Measurements from ENCODE around the gene PDE1C.
A peak's percentile ranks its signal among the peaks of the same experiment; 100 is the strongest.

Gene PDE1C

DNA sequence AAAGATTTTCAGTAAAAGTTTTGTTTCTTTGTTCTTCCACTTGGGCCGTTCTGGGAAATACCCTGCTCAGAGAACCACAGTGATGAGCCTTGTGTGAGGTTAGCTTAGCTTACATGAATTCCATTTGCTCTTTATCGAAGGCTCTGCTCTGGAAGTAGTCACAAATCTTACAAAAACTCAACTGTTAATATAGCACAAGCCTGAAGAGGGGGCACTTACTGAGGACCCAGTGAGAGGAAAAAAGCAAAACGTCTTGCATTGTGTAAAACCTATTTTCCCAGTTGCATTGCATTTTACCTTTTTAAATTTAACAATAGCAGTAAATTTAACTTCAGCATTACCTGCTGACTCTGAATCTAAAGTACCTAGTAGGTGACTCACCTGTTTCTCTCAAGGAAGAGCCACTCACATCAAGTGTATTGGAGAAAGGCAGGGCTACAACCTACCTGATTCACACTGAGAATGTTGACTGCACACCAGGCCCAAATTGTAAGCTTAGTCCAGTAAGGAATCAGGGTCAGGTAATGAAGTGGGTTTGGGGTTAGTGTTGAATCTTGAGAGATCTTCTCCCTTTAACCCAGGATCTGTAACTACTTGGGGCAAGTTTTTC, 340.9 kb downstream of the PDE1C start:
- TF ChIP-seq, protein P1, sequence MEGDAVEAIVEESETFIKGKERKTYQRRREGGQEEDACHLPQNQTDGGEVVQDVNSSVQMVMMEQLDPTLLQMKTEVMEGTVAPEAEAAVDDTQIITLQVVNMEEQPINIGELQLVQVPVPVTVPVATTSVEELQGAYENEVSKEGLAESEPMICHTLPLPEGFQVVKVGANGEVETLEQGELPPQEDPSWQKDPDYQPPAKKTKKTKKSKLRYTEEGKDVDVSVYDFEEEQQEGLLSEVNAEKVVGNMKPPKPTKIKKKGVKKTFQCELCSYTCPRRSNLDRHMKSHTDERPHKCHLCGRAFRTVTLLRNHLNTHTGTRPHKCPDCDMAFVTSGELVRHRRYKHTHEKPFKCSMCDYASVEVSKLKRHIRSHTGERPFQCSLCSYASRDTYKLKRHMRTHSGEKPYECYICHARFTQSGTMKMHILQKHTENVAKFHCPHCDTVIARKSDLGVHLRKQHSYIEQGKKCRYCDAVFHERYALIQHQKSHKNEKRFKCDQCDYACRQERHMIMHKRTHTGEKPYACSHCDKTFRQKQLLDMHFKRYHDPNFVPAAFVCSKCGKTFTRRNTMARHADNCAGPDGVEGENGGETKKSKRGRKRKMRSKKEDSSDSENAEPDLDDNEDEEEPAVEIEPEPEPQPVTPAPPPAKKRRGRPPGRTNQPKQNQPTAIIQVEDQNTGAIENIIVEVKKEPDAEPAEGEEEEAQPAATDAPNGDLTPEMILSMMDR (IDR thresholded peaks at IDR 0.05; ENCODE audit: insufficient read depth, low read depth, low read length, missing control alignments) = no peak
- DNase-seq (ENCODE audit: low read depth) = peak; percentile 70
- no peak overlapping the region for H3K4me3 ChIP-seq (ENCODE audit: low read length)

DNA sequence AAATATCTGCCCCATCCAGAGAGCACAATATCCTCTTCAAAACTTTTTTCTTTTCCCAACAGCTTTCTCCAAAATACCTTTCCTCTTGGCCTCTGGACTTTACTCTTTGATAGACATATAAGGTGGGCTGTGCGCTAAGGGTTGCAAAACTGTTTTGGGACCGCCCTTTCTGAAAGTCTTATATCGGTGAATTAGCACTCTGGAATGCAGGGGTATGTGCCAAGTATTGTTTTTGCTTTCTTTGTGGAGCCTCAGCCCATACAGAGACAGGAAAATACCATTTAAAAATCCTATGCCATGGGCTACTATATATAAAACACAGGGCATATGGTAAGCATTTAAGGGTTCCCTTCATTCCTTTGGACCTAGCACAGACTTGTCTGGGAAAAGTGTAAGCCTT, 345.5 kb downstream of the PDE1C start:
- peak; percentile 53 for DNase-seq (ENCODE audit: low read depth)
- H3K4me3 ChIP-seq (ENCODE audit: low read length) = no peak overlapping the region
- TF ChIP-seq, protein P1 (IDR thresholded peaks at IDR 0.05; ENCODE audit: insufficient read depth, low read depth, low read length, missing control alignments) = no peak

DNA sequence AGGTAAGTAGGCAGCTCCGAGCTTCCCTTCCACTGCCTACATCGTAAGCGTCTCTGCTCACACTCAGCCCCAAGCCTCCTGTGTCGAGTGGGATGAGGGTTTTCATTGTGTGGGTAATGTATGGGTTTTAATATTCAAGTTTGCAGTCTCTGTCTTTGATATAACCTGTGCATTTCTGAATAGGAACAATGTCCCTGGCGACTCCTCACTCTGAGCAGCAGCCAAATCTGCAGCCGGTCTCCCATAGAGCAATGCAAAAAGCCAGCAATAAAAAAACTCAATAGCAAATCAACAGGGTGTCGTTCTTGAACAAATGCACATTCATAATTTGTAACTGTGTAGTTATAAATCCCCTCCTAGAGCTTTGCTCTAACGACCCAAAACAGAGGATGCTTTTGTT, 349.8 kb downstream of the PDE1C start:
- H3K4me3 ChIP-seq (ENCODE audit: low read length) = no peak overlapping the region
- DNase-seq (ENCODE audit: low read depth) = no peak
- TF ChIP-seq, protein P1 (IDR thresholded peaks at IDR 0.05; ENCODE audit: insufficient read depth, low read depth, low read length, missing control alignments) = no peak

DNA sequence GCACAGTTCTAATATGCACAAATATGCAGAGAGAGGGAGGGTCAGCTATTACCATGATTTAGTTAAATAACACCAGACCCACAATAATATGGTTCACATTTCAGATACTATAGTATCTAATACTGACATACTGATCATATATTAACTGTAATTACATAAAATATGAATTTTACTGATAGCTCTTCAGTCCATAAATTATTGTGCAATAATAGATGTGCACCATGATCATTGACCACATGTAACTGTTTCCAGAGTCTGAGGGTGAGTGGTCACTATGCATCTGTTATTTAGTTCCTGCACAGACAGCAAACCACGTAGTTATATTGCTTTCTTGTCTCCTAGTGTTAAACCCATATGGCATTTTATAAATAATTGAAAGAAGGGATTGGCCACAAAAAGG, 353.9 kb downstream of the PDE1C start:
- H3K4me3 ChIP-seq (ENCODE audit: low read length) = no peak overlapping the region
- DNase-seq (ENCODE audit: low read depth) = no peak
- TF ChIP-seq, protein P1 (IDR thresholded peaks at IDR 0.05; ENCODE audit: insufficient read depth, low read depth, low read length, missing control alignments) = no peak

DNA sequence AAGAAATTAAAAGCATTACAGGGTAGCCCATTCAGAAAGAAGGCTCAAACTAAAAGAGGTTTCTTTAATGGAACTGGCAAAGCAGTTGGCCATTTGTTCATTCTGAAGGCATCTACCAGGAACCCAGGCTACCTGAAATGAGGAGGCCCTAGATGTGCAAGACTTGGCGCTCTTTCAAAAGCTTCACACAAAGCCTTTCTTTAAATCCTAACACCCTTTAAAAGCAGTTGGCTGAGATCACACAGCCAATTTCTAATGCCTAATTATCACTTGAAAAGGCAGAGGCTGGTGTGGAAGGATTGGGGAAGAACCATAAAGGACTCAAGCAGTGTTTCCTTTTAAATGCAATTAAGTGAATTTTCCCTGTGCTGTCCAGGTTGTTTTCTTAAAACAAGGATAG, 360.0 kb downstream of the PDE1C start:
- DNase-seq (ENCODE audit: low read depth) = no peak
- no peak overlapping the region for H3K4me3 ChIP-seq (ENCODE audit: low read length)
- TF ChIP-seq, protein P1 (IDR thresholded peaks at IDR 0.05; ENCODE audit: insufficient read depth, low read depth, low read length, missing control alignments) = no peak

DNA sequence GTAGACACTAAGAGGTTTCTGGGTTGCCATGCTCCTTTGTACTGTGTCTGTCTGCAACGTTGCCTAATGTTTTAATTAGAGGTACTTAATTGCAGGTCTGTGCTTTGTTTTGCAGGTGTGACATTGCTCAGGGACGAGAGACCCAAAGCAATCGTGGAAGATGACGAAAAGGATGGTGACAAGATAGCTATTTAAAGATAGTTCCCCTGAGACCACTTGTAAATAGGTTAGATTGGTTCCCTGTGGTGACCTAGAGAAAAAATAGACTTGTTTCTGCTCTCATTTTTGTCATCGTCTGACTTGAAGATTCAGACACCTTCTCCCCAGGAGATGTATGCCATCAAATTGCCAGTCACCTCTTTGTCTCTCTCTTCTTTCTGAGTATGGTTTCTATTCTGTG, 363.1 kb downstream of the PDE1C start:
- DNase-seq (ENCODE audit: low read depth) = no peak
- H3K4me3 ChIP-seq (ENCODE audit: low read length) = no peak overlapping the region
- TF ChIP-seq, protein P1 (IDR thresholded peaks at IDR 0.05; ENCODE audit: insufficient read depth, low read depth, low read length, missing control alignments) = no peak

DNA sequence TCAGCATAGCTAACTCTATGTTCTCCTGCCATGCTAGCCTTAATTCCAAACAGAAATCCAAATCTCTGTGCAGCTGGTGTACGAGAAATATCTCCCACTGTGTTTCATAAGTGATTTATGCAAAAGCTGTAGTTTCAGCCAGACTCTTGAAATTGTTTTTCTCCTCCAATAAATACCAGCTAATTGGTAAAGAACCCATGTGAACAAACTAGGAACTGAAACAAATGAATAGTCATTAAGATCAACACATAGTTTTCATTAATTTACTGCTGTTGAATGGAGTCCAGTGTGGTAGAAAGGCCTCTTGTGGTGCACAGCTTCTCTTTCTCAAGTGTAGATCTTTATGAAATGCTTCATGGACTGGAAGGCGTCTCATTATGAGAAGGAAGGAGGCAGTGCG, 364.8 kb downstream of the PDE1C start:
- no peak for DNase-seq (ENCODE audit: low read depth)
- no peak overlapping the region for H3K4me3 ChIP-seq (ENCODE audit: low read length)
- TF ChIP-seq, protein P1 (IDR thresholded peaks at IDR 0.05; ENCODE audit: insufficient read depth, low read depth, low read length, missing control alignments) = no peak
